Endothelial cell of umbilical vein (primary cell): ENCODE results near the gene CROCC2. TPM values are rescaled to one million over a fixed set of nuclear protein-coding genes. Genes with fewer than 3 reads are reported as not detected.
A peak's percentile ranks its signal among the peaks of the same experiment; 100 is the strongest.

Experiments used
- BruUV-seq: library from RNA; stranded (reverse); fragments of 400-500 nt; replicated peaks from 2 replicates; lab custom pipeline; 2021; lab: Mats Ljungman, UMichigan
- CTCF ChIA-PET: fragments of 300-600, 350-600 bp; sonication (Branson Sonifier 250); formaldehyde crosslinking; loops from one replicate; lab custom pipeline; 2021; ENCODE audit warnings: antibody characterized with exemption, inconsistent platforms; lab: Charles Lee
- POLR2A ChIA-PET: fragments of 300-600, 350-600 bp; sonication (Branson Sonifier 250); formaldehyde crosslinking; loops from one replicate; lab custom pipeline; 2021; ENCODE audit warnings: antibody characterized with exemption, inconsistent platforms; lab: Charles Lee
- DNase-seq: peaks from one replicate; pipeline ENCODE4 v3.0.0-alpha.2; 2011; ENCODE audit warnings: low read depth, low spot score
- FAIRE-seq: peaks from 2 replicates; lab custom pipeline; 2011; peaks lifted over from hg19 to GRCh38; lab: Jason Lieb, UNC
- H2AFZ ChIP-seq: 2 replicates; pipeline ENCODE4 v1.6.0; 2012; ENCODE audit warnings: low read depth, low read length, control low read depth, inconsistent platforms
- H3K27ac ChIP-seq: 2 replicates; pipeline ENCODE4 v1.5.1; 2011; ENCODE audit warnings: low read depth, mild to moderate bottlenecking, control low read depth, low read length, moderate library complexity; ENCODE audit not compliant: insufficient read depth
- H3K27me3 ChIP-seq, 2 experiments: 2 replicates each; pipeline versions ENCODE4 v1.6.0 to v1.6.1; 2011; ENCODE audit warnings: low read length in 2 of 2, mixed read lengths in 1 of 2; ENCODE audit not compliant: control insufficient read depth in 2 of 2, insufficient read depth in 2 of 2
- H3K36me3 ChIP-seq, 2 experiments: 2 replicates in 1 of 2; 3 replicates in 1 of 2; pipeline ENCODE4 v1.5.1; 2011; ENCODE audit warnings: low read length in 2 of 2, mild to moderate bottlenecking in 1 of 2, moderate library complexity in 1 of 2; ENCODE audit not compliant: control insufficient read depth in 2 of 2, insufficient read depth in 2 of 2; ENCODE audit errors: extremely low read depth in 1 of 2
- H3K4me1 ChIP-seq: 3 replicates; pipeline ENCODE4 v1.5.1; 2011; ENCODE audit warnings: mild to moderate bottlenecking, low read length; ENCODE audit not compliant: control insufficient read depth, insufficient read depth; ENCODE audit errors: extremely low read depth
- H3K4me2 ChIP-seq: 2 replicates; pipeline ENCODE4 v1.6.1; 2011; ENCODE audit warnings: low read length, control low read depth, mixed read lengths; ENCODE audit not compliant: insufficient read depth
- H3K4me3 ChIP-seq, 3 experiments: fragments of 200-600 bp in 1 of 3; sonication (generic), shearing (Covaris generic) in 1 of 3; replicated peaks in 1 of 3; 2 replicates each; pipeline ENCODE4 v1.5.1; 2011 to 2016; ENCODE audit warnings: control low read depth in 3 of 3, low read length in 3 of 3, mild to moderate bottlenecking in 2 of 3, inconsistent platforms in 1 of 3, low read depth in 1 of 3, moderate library complexity in 1 of 3; ENCODE audit not compliant: insufficient read depth in 1 of 3
- H3K79me2 ChIP-seq: 2 replicates; pipeline ENCODE4 v1.6.0; 2012; ENCODE audit warnings: low read length, inconsistent platforms; ENCODE audit not compliant: control insufficient read depth, insufficient read depth
- H3K9ac ChIP-seq: replicated peaks from 2 replicates; pipeline ENCODE3; 2011; ENCODE audit warnings: low read length, control low read depth; ENCODE audit not compliant: insufficient read depth; ENCODE audit errors: extremely low read depth
- H3K9me1 ChIP-seq: replicated peaks from 3 replicates; pipeline ENCODE4 v1.6.0; 2011; ENCODE audit warnings: mild to moderate bottlenecking, low read length; ENCODE audit not compliant: control insufficient read depth, insufficient read depth; ENCODE audit errors: extremely low read depth
- H3K9me3 ChIP-seq: replicated peaks from 2 replicates; pipeline ENCODE4 v1.5.1; 2012; ENCODE audit warnings: low read length, inconsistent platforms; ENCODE audit not compliant: control insufficient read depth, insufficient read depth
- H4K20me1 ChIP-seq: replicated peaks from 2 replicates; pipeline ENCODE3; 2011; ENCODE audit warnings: mild to moderate bottlenecking, low read length; ENCODE audit not compliant: control insufficient read depth, insufficient read depth; ENCODE audit errors: extremely low read depth
- EZH2 ChIP-seq: IDR thresholded peaks from 2 replicates; pipeline ENCODE4 v1.6.1; 2012; ENCODE audit warnings: borderline replicate concordance, low read depth, mild to moderate bottlenecking, moderate library complexity, low read length, inconsistent platforms; ENCODE audit not compliant: severe bottlenecking
- FOS ChIP-seq: IDR thresholded peaks from 2 replicates; pipeline ENCODE4 v1.6.1; 2011; ENCODE audit warnings: mild to moderate bottlenecking, low read length, moderate library complexity, borderline replicate concordance; ENCODE audit not compliant: insufficient read depth
- MYC ChIP-seq: IDR thresholded peaks from one replicate; pipeline ENCODE4 v1.6.1; 2011; ENCODE audit warnings: mild to moderate bottlenecking, low read depth, low read length
- POLR2A ChIP-seq: IDR thresholded peaks from 2 replicates; pipeline ENCODE4 v1.6.1; 2012; ENCODE audit warnings: low read depth, mild to moderate bottlenecking, control low read depth, low read length
- POLR2AphosphoS5 ChIP-seq: IDR thresholded peaks from 2 replicates; pipeline ENCODE4 v1.6.1; 2012; ENCODE audit warnings: low read depth, mild to moderate bottlenecking, control low read depth, low read length, moderate library complexity; ENCODE audit not compliant: insufficient read depth
- dilution Hi-C: fragments of 300-500 bp; cut with MboI; formaldehyde crosslinking; loops from one replicate; pipeline ENCODE4 v1.15.0; 2019; ENCODE audit warnings: low sequenced_read_pairs; ENCODE audit not compliant: extremely low pct_ligation_motif_present
- intact Hi-C: fragments of 100-400 bp; cut with micrococcal nuclease; formaldehyde crosslinking; loops from one replicate; pipeline ENCODE4 v1.10.0; 2022
- polyA plus RNA-seq, 4 experiments: library from polyadenylated mRNA; depleted of rRNA in 3 of 4; stranded (reverse) in 3 of 4; unstranded in 1 of 4; fragments of >200 nt; gene quantifications; 2 replicates each; pipeline versions ENCODE4 v1.2.1 to v1.2.3, GENCODE V29; 2011 to 2012; ENCODE audit warnings: missing spikeins in 1 of 4
- total RNA-seq: library from RNA; stranded (reverse); gene quantifications from 2 replicates; pipeline ENCODE4 v1.2.3, GENCODE V29; 2021
- TF ChIP-seq, protein P1 (sequence below), 2 donors: IDR thresholded peaks; 1 replicate in 1 of 2; 2 replicates in 1 of 2; pipeline ENCODE4 v1.5.1; 2011; ENCODE audit warnings: low read length in 2 of 2, mild to moderate bottlenecking in 2 of 2, moderate library complexity in 2 of 2, control low read depth in 1 of 2, inconsistent platforms in 1 of 2, low read depth in 1 of 2; ENCODE audit not compliant: insufficient read depth in 1 of 2; ENCODE audit errors: extremely low read depth in 1 of 2

The CROCC2 gene
- total and polyA plus RNA-seq, 2 donors (not counting 3 experiments of a cell fraction or from before 2014, with no cell fraction given), result not detected

DNA sequence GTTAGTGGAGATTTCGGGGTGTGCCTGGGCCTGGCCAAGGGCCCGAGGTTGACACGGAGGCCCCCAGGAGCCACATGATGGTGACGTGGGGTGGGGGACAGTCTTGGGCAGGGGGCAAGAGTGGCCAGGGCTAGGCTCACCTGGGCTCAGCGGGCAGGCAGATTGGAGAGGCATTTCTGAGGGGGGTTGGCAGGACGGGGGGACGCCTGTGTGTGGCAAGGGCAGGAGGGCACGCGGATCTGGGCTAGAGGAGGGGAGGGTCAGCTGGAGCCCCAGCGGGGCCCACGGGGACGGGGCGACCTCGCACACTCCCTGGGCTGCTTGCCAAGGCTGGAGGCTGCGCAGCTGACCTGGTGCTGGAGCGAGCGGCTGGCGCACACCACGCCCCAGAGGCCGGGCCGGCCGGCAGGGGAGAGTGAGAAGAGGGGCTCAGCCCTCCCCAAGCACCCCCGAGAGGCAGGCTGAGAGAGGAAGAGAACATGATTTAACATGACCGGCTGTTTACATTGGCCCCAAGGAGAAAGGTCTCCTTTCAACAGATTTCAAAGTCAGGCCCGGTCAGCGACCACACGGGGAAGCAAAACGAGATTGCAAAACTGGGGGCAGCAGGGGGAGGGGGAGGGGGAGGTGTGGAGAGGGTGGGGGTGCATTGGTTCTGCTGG, 54.3 kb downstream of the CROCC2 start:
- no peak for FAIRE-seq
- Histone ChIP-seq H3K9ac (no peak overlapping the region), H3K9me1 (no peaks in the 10 kb centered on the region), H3K9me3 (no peaks in the 10 kb centered on the region), H3K27me3 (no peaks in the 10 kb centered on the region), H3K79me2 (no peaks in the 10 kb centered on the region), H3K36me3 (no peaks in the 10 kb centered on the region), H3K4me2 (no peak overlapping the region), H2AFZ (no peak overlapping the region), H3K27ac (no peak overlapping the region), H4K20me1 (no peaks in the 10 kb centered on the region), H3K4me3 (no peak overlapping the region), H3K4me1 (no peaks in the 10 kb centered on the region)
- no TSS peak for BruUV-seq
- intact Hi-C loops, result no loop called here
- ChIA-PET CTCF (interaction anchor here (1.2 kb wide), 1 partner anchor 11 kb away, joined by 3 read pairs; no protein-coding TSS in a partner anchor), POLR2A (no interaction called here)
- peak; percentile 13 for DNase-seq
- dilution Hi-C loops, result no loop called here
- TF ChIP-seq, protein P1, sequence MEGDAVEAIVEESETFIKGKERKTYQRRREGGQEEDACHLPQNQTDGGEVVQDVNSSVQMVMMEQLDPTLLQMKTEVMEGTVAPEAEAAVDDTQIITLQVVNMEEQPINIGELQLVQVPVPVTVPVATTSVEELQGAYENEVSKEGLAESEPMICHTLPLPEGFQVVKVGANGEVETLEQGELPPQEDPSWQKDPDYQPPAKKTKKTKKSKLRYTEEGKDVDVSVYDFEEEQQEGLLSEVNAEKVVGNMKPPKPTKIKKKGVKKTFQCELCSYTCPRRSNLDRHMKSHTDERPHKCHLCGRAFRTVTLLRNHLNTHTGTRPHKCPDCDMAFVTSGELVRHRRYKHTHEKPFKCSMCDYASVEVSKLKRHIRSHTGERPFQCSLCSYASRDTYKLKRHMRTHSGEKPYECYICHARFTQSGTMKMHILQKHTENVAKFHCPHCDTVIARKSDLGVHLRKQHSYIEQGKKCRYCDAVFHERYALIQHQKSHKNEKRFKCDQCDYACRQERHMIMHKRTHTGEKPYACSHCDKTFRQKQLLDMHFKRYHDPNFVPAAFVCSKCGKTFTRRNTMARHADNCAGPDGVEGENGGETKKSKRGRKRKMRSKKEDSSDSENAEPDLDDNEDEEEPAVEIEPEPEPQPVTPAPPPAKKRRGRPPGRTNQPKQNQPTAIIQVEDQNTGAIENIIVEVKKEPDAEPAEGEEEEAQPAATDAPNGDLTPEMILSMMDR (IDR thresholded peaks at IDR 0.05; ENCODE audit: extremely low read depth in 1 of 2, insufficient read depth in 1 of 2, low read depth in 1 of 2, low read length in 2 of 2), result no peak
- TF ChIP-seq POLR2A (no peak), FOS (no peak), EZH2 (no peak), POLR2AphosphoS5 (no peak), MYC (no peak)
